Activated B cell treated with CpG ODN at 0.5 μM for 24 hours (primary cell): ENCODE data around the gene LONP2. TPM values are rescaled to one million over a fixed set of nuclear protein-coding genes. Genes with fewer than 3 reads are reported as not detected.

Source experiments
- ATAC-seq: fragments of 200-7000 bp; cut with Tn5 transposase; one replicate; pipeline ENCODE4 v1.10.0; 2021; ENCODE audit warnings: low read depth, mild to moderate bottlenecking, moderate library complexity
- CTCF ChIA-PET: fragments of 350-600 bp; sonication (Branson Sonifier 250); formaldehyde crosslinking; loops from one replicate; lab custom pipeline; 2021; ENCODE audit warnings: antibody characterized with exemption; lab: Charles Lee
- POLR2A ChIA-PET: fragments of 350-600 bp; sonication (Branson Sonifier 250); formaldehyde crosslinking; loops from one replicate; lab custom pipeline; 2021; ENCODE audit warnings: antibody characterized with exemption; lab: Charles Lee
- DNase-seq: peaks from one replicate; pipeline ENCODE4 v3.0.0; 2022
- H3K27ac Mint-ChIP-seq: one replicate; pipeline ENCODE4 v1.8.0; 2020; ENCODE audit warnings: mixed read lengths
- H3K27me3 Mint-ChIP-seq: one replicate; pipeline ENCODE4 v1.8.0; 2021; ENCODE audit warnings: mixed read lengths
- H3K36me3 Mint-ChIP-seq: one replicate; pipeline ENCODE4 v1.8.0; 2021; ENCODE audit warnings: low read depth, mixed read lengths
- H3K4me1 Mint-ChIP-seq: one replicate; pipeline ENCODE4 v1.8.0; 2021; ENCODE audit warnings: mixed read lengths
- H3K4me3 Mint-ChIP-seq: one replicate; pipeline ENCODE4 v1.8.0; 2020; ENCODE audit warnings: mild to moderate bottlenecking, mixed read lengths
- H3K9me3 Mint-ChIP-seq: one replicate; pipeline ENCODE4 v1.8.0; 2020; ENCODE audit warnings: mixed read lengths
- CTCF ChIP-seq: fragments of 200-600 bp; IDR thresholded peaks from one replicate; pipeline ENCODE4 v1.8.0; 2022; ENCODE audit warnings: antibody characterized with exemption, mild to moderate bottlenecking
- intact Hi-C: fragments of 100-400 bp; cut with micrococcal nuclease; formaldehyde crosslinking; loops from one replicate; pipeline ENCODE4 v1.15.1; 2024
- total RNA-seq: library from RNA; stranded (reverse); gene quantifications from 2 replicates; pipeline ENCODE4 v1.2.3, GENCODE V29; 2022

Gene LONP2
- total RNA-seq, 1 donor from 2014 or later: 72.7 TPM

GRCh38 chr16:48340054-48340453 lies 96.0 kb downstream of the LONP2 start:
- intact Hi-C loops: no loop called here
- no peak overlapping the region for H3K27ac Mint-ChIP-seq
- H3K36me3 Mint-ChIP-seq: peaks cover 77% of the 10 kb centered on the region
- no peaks in the 10 kb centered on the region for H3K4me1 Mint-ChIP-seq
- H3K4me3 Mint-ChIP-seq: no peak overlapping the region
- TF ChIP-seq CTCF: no peak
- ATAC-seq (no peak), DNase-seq (no peak)
- POLR2A ChIA-PET: no interaction called here
- H3K27me3 Mint-ChIP-seq: no peaks in the 10 kb centered on the region
- CTCF ChIA-PET: no interaction called here
- no peaks in the 10 kb centered on the region for H3K9me3 Mint-ChIP-seq

GRCh38 chr16:48342591-48342990 lies 98.5 kb downstream of the LONP2 start:
- Mint-ChIP-seq H3K36me3 (peaks cover 62% of the 10 kb centered on the region), H3K27me3 (no peaks in the 10 kb centered on the region), H3K4me1 (no peaks in the 10 kb centered on the region), H3K4me3 (no peak overlapping the region), H3K27ac (no peak overlapping the region), H3K9me3 (no peaks in the 10 kb centered on the region)
- TF ChIP-seq CTCF: no peak
- CTCF ChIA-PET: no interaction called here
- no peak for DNase-seq
- POLR2A ChIA-PET: no interaction called here
- intact Hi-C loops: no loop called here
- ATAC-seq: no peak

GRCh38 chr16:48347191-48347865 lies 103.2 kb downstream of the LONP2 start:
- H3K36me3 Mint-ChIP-seq: peaks cover 69% of the 10 kb centered on the region
- intact Hi-C loops: no loop called here
- DNase-seq: no peak
- TF ChIP-seq CTCF: no peak
- H3K9me3 Mint-ChIP-seq: no peaks in the 10 kb centered on the region
- H3K27me3 Mint-ChIP-seq: no peaks in the 10 kb centered on the region
- no peaks in the 10 kb centered on the region for H3K4me1 Mint-ChIP-seq
- no peak overlapping the region for H3K4me3 Mint-ChIP-seq
- ChIA-PET CTCF (interaction anchor here (1.0 kb wide), 2 partner anchors 276 to 283 kb away, joined by 4 read pairs; no protein-coding TSS in a partner anchor), POLR2A (interaction anchor here (0.6 to 1.1 kb wide), 2 partner anchors 19 to 65 kb away, joined by 3 to 4 read pairs; no protein-coding TSS in a partner anchor)
- no peak overlapping the region for H3K27ac Mint-ChIP-seq
- no peak for ATAC-seq

GRCh38 chr16:48347980-48348379 lies 103.9 kb downstream of the LONP2 start:
- ATAC-seq (no peak), DNase-seq (no peak)
- H3K4me3 Mint-ChIP-seq: no peak overlapping the region
- ChIA-PET CTCF (interaction anchor here (1.0 to 1.7 kb wide), 2 partner anchors 275 kb away, joined by 4 to 6 read pairs; no protein-coding TSS in a partner anchor), POLR2A (interaction anchor here (0.6 to 1.1 kb wide), 2 partner anchors 18 to 64 kb away, joined by 3 to 4 read pairs; no protein-coding TSS in a partner anchor)
- no peak for TF ChIP-seq CTCF
- H3K27me3 Mint-ChIP-seq: no peaks in the 10 kb centered on the region
- H3K27ac Mint-ChIP-seq: no peak overlapping the region
- no peaks in the 10 kb centered on the region for H3K9me3 Mint-ChIP-seq
- intact Hi-C loops: no loop called here
- H3K4me1 Mint-ChIP-seq: no peaks in the 10 kb centered on the region
- peaks cover 67% of the 10 kb centered on the region for H3K36me3 Mint-ChIP-seq

- intact Hi-C loops: no loop called here
- no peak overlapping the region for H3K4me3 Mint-ChIP-seq
- peaks cover 63% of the 10 kb centered on the region for H3K36me3 Mint-ChIP-seq
- no peak for TF ChIP-seq CTCF
- POLR2A ChIA-PET: no interaction called here
- H3K27ac Mint-ChIP-seq: no peak overlapping the region
- peaks cover 10% of the 10 kb centered on the region for H3K4me1 Mint-ChIP-seq
- no peaks in the 10 kb centered on the region for H3K9me3 Mint-ChIP-seq
- no peaks in the 10 kb centered on the region for H3K27me3 Mint-ChIP-seq
- CTCF ChIA-PET: interaction anchor here (1.3 to 1.7 kb wide), 3 partner anchors 176 to 280 kb away, joined by 6 to 11 read pairs (median 11); no protein-coding TSS in a partner anchor
- DNase-seq (no peak), ATAC-seq (no peak)
These were observed 106.6 kb downstream of the LONP2 start for GRCh38 chr16:48350736-48351135.
